HepG2 (cell line): ENCODE data around the gene ACER3.

Experiments
- AFF4 ChIP-seq: sonication (generic); formaldehyde crosslinking; IDR thresholded peaks from 2 replicates; pipeline ENCODE4 v1.4.0; 2020; ENCODE audit warnings: missing genetic modification reagents
- MTA3 ChIP-seq: sonication (generic); formaldehyde crosslinking; IDR thresholded peaks from 2 replicates; pipeline ENCODE4 v1.4.0; 2020; ENCODE audit warnings: missing genetic modification reagents
- THAP7 ChIP-seq: sonication (generic); formaldehyde crosslinking; IDR thresholded peaks from 2 replicates; pipeline ENCODE4 v1.8.1; 2023; ENCODE audit warnings: mild to moderate bottlenecking, missing genetic modification reagents
- ZKSCAN8 ChIP-seq: IDR thresholded peaks from 2 replicates; pipeline ENCODE4 v1.6.1; 2016; ENCODE audit warnings: borderline replicate concordance, missing genetic modification reagents, missing compliant biosample characterization
- ZNF282 ChIP-seq: fragments of 450-650 bp; IDR thresholded peaks from 2 replicates; pipeline ENCODE4 v1.6.1; 2018; ENCODE audit not compliant: partially characterized antibody
- ZNF747 ChIP-seq: sonication (generic); formaldehyde crosslinking; IDR thresholded peaks from 2 replicates; pipeline ENCODE4 v1.8.1; 2023; ENCODE audit warnings: missing genetic modification reagents, mild to moderate bottlenecking, borderline replicate concordance
- ZNF766 ChIP-seq: sonication (generic); formaldehyde crosslinking; IDR thresholded peaks from 2 replicates; pipeline ENCODE4 v1.5.0; 2020; ENCODE audit warnings: missing genetic modification reagents, borderline replicate concordance

- TF ChIP-seq THAP7 (CRISPR knock-in tag) (no peak), ZKSCAN8 (CRISPR knock-in tag) (no peak), ZNF282 (no peak), ZNF747 (CRISPR knock-in tag) (no peak; the same call in 1 of the 2 replicates), MTA3 (CRISPR knock-in tag) (no peak), ZNF766 (no peak), AFF4 (CRISPR knock-in tag) (no peak)
Measured at GRCh38 chr11:77066229-77067042, 205.7 kb downstream of the ACER3 start, which contains the start of gene CAPN5.
